Choroid plexus epithelial cell (primary cell): ENCODE results near the gene LRRC8D.

Experiments
- DNase-seq: peaks from one replicate; pipeline ENCODE4 v3.0.0-alpha.2; 2010; ENCODE audit warnings: low read depth
- H3K4me3 ChIP-seq: 2 replicates; pipeline ENCODE4 v1.5.1; 2011; ENCODE audit warnings: low read depth, mild to moderate bottlenecking, control low read depth, low read length, moderate library complexity
- CTCF ChIP-seq: conservative IDR thresholded peaks from 2 replicates; pipeline ENCODE4 v1.5.1; 2011; ENCODE audit warnings: low read depth, mild to moderate bottlenecking, control low read depth, inconsistent platforms, low read length, moderate library complexity

The LRRC8D gene

GRCh38 chr1:89972024-89972423, 151.2 kb downstream of the LRRC8D start:
- no peak for DNase-seq
- TF ChIP-seq CTCF: no peak

GRCh38 chr1:89973471-89974127, 152.8 kb downstream of the LRRC8D start:
- H3K4me3 ChIP-seq: no peak overlapping the region
- no peak for TF ChIP-seq CTCF
- no peak for DNase-seq

More at GRCh38 chr1:89972024-89972423, 151.2 kb downstream of the LRRC8D start:
- no peak overlapping the region for H3K4me3 ChIP-seq

- no peak for TF ChIP-seq CTCF
- H3K4me3 ChIP-seq: no peak overlapping the region
- DNase-seq: no peak
Observed at GRCh38 chr1:89974256-89974655, 153.4 kb downstream of the LRRC8D start.

- no peak overlapping the region for H3K4me3 ChIP-seq
- peak; percentile 82 for DNase-seq
- no peak for TF ChIP-seq CTCF
Observed at GRCh38 chr1:89974696-89975470, 154.1 kb downstream of the LRRC8D start.

GRCh38 chr1:89975540-89976125, 154.8 kb downstream of the LRRC8D start:
- no peak for DNase-seq
- no peak overlapping the region for H3K4me3 ChIP-seq
- TF ChIP-seq CTCF: no peak

GRCh38 chr1:89978755-89979154, 157.9 kb downstream of the LRRC8D start:
- DNase-seq: peak; percentile 25
- no peak overlapping the region for H3K4me3 ChIP-seq
- no peak for TF ChIP-seq CTCF
